HUES64 (cell line): ENCODE data around the gene FBLN2.

Source experiments
- H3K27ac ChIP-seq: 2 replicates; pipeline ENCODE4 v1.7.0; 2013; ENCODE audit warnings: low read depth, low read length, inconsistent platforms
- H3K27me3 ChIP-seq: 2 replicates; pipeline ENCODE4 v1.6.1; 2013; ENCODE audit warnings: mild to moderate bottlenecking, low read length; ENCODE audit not compliant: insufficient read depth
- H3K36me3 ChIP-seq: 2 replicates; pipeline ENCODE4 v1.6.1; 2013; ENCODE audit warnings: mild to moderate bottlenecking, low read length; ENCODE audit not compliant: insufficient read depth
- H3K4me1 ChIP-seq: 2 replicates; pipeline ENCODE4 v1.6.1; 2013; ENCODE audit warnings: mild to moderate bottlenecking, low read length, moderate library complexity; ENCODE audit not compliant: insufficient read depth
- H3K4me3 ChIP-seq: 2 replicates; pipeline ENCODE4 v1.5.1; 2013; ENCODE audit warnings: mild to moderate bottlenecking, low read length, moderate library complexity
- H3K9ac ChIP-seq: 2 replicates; pipeline ENCODE4 v1.6.1; 2013; ENCODE audit warnings: mild to moderate bottlenecking, low read depth, low read length
- H3K9me3 ChIP-seq: 2 replicates; pipeline ENCODE4 v1.6.1; 2013; ENCODE audit warnings: low read depth, low read length; ENCODE audit not compliant: insufficient read depth
- WGBS: fragments of 150-250, 120-280 bp; methylation state at CpG from one replicate; pipeline ENCODE4 v1.1.7; 2013; ENCODE audit warnings: missing lambda C conversion rate; 5-methylcytosine and 5-hydroxymethylcytosine counted together

Gene FBLN2

GRCh38 chr3:13570391-13571194, 21.7 kb downstream of the FBLN2 start:
- no peaks in the 10 kb centered on the region for H3K27me3 ChIP-seq
- no peak overlapping the region for H3K4me3 ChIP-seq
- H3K9ac ChIP-seq = no peak overlapping the region
- peaks cover 17% of the 10 kb centered on the region; the same call in 1 of the 2 replicates for H3K4me1 ChIP-seq
- no peaks in the 10 kb centered on the region for H3K36me3 ChIP-seq
- no peak overlapping the region for H3K27ac ChIP-seq
- WGBS = 94% methylated on average over 46 of the region's 46 CpGs
- H3K9me3 ChIP-seq = no peaks in the 10 kb centered on the region

GRCh38 chr3:13571264-13571663, 22.3 kb downstream of the FBLN2 start:
- Histone ChIP-seq H3K4me1 (peaks cover 23% of the 10 kb centered on the region; the same call in 1 of the 2 replicates), H3K4me3 (no peak overlapping the region), H3K9ac (no peak overlapping the region), H3K27ac (no peak overlapping the region), H3K9me3 (no peaks in the 10 kb centered on the region), H3K27me3 (no peaks in the 10 kb centered on the region), H3K36me3 (no peaks in the 10 kb centered on the region)
- WGBS = 95% methylated on average over 11 of the region's 11 CpGs

GRCh38 chr3:13571831-13572750, 23.2 kb downstream of the FBLN2 start:
- Histone ChIP-seq H3K27ac (no peak overlapping the region), H3K4me3 (no peak overlapping the region), H3K9ac (no peak overlapping the region), H3K9me3 (no peaks in the 10 kb centered on the region), H3K27me3 (no peaks in the 10 kb centered on the region), H3K4me1 (peaks cover 23% of the 10 kb centered on the region; the same call in 1 of the 2 replicates), H3K36me3 (no peaks in the 10 kb centered on the region)
- 92% methylated on average over 18 of the region's 18 CpGs for WGBS

DNA sequence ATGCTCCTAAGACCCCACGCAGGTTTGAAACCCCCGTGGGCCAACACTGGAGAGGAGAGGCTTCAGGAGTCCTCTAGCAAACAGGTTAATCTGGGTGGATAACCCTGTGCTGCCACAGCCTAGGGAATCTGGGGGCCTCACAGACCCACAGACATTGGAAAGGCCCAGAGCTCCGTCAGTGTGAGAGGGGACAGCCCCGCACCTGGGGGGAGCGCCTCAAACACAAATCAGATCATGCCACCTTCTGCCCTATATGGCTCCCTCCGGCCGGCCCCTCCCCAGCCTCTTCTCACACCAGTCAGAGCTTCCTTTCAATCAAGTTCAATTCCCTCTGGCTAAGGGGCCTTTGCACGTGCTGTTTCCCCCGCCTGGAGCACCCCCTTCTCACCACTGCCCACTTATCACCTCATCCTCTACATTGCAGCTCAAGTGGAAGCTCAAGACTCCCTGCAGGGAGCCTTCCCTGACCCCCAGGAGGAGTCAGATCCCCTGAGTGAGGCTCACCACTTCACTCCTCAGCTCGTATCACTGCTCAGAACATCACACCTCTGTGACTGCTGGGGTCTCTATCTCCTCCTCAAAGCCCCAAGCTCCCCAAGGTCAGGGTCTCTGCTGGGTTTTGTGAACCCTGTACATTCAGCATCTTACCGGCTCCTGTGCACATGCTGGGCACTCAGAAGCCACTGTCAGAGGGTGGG, 24.1 kb downstream of the FBLN2 start:
- 82% methylated on average over 11 of the region's 11 CpGs for WGBS
- H3K27me3 ChIP-seq = no peaks in the 10 kb centered on the region
- no peaks in the 10 kb centered on the region for H3K9me3 ChIP-seq
- no peak overlapping the region for H3K4me3 ChIP-seq
- no peaks in the 10 kb centered on the region for H3K36me3 ChIP-seq
- no peak overlapping the region for H3K9ac ChIP-seq
- H3K27ac ChIP-seq = no peak overlapping the region
- peaks cover 23% of the 10 kb centered on the region; the same call in 1 of the 2 replicates for H3K4me1 ChIP-seq

DNA sequence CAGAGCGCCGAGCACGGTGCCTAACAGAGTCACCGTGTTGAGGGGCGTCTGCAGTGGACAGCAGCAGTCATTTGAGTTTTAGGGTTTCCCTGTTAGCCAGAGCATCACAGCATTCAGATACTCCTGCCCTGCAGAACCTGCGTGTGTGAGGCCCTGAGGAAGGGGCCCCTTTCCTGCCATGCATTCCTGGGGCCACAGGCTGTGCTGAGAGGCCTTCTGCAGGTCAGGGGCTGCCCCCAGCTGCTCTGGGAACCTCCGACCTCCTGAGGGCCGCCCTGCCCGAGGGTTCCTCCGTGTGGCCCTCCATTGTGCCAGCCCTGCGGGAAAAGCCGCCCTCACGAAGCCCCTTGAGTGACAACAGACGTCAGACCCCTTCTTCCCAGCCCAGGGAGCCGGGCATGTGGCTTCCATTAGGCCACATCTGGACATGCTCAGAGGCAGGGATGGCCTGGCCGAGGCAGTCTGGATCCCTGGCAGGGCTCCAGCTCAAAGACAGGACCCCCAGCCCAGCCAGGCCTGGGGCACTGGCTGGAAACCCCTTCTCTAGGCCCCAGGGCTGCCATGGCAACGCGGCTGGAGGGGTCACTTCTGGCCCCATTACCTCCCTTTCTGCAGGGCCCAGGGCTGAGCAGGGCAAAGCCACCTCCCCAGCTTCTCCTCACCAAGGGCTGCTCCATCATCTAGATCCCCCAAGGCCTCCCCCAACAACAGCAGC, 25.3 kb downstream of the FBLN2 start:
- 87% methylated on average over 18 of the region's 18 CpGs for WGBS
- Histone ChIP-seq H3K4me1 (peaks cover 23% of the 10 kb centered on the region; the same call in 1 of the 2 replicates), H3K9me3 (no peaks in the 10 kb centered on the region), H3K9ac (no peak overlapping the region), H3K27me3 (no peaks in the 10 kb centered on the region), H3K36me3 (no peaks in the 10 kb centered on the region), H3K27ac (no peak overlapping the region), H3K4me3 (no peak overlapping the region)

- Histone ChIP-seq H3K4me1 (peaks cover 23% of the 10 kb centered on the region; the same call in 1 of the 2 replicates), H3K27ac (no peak overlapping the region), H3K36me3 (no peaks in the 10 kb centered on the region), H3K9ac (no peak overlapping the region), H3K27me3 (no peaks in the 10 kb centered on the region), H3K4me3 (no peak overlapping the region), H3K9me3 (no peaks in the 10 kb centered on the region)
- 55% methylated on average over 18 of the region's 18 CpGs for WGBS
Measured at GRCh38 chr3:13574798-13575451, 26.0 kb downstream of the FBLN2 start.

GRCh38 chr3:13575459-13576061, 26.6 kb downstream of the FBLN2 start:
- H3K36me3 ChIP-seq = no peaks in the 10 kb centered on the region
- no peak overlapping the region for H3K27ac ChIP-seq
- H3K4me3 ChIP-seq = no peak overlapping the region
- 76% methylated on average over 11 of the region's 11 CpGs for WGBS
- H3K27me3 ChIP-seq = no peaks in the 10 kb centered on the region
- H3K4me1 ChIP-seq = peaks cover 23% of the 10 kb centered on the region; the same call in 1 of the 2 replicates
- H3K9ac ChIP-seq = no peak overlapping the region
- H3K9me3 ChIP-seq = no peaks in the 10 kb centered on the region

GRCh38 chr3:13577181-13578121, 28.5 kb downstream of the FBLN2 start:
- Histone ChIP-seq H3K36me3 (no peaks in the 10 kb centered on the region), H3K4me1 (peaks cover 23% of the 10 kb centered on the region; the same call in 1 of the 2 replicates), H3K9me3 (no peaks in the 10 kb centered on the region), H3K9ac (no peak overlapping the region), H3K27me3 (no peaks in the 10 kb centered on the region), H3K4me3 (no peak overlapping the region), H3K27ac (no peak overlapping the region)
- WGBS = 92% methylated on average over 14 of the region's 14 CpGs

DNA sequence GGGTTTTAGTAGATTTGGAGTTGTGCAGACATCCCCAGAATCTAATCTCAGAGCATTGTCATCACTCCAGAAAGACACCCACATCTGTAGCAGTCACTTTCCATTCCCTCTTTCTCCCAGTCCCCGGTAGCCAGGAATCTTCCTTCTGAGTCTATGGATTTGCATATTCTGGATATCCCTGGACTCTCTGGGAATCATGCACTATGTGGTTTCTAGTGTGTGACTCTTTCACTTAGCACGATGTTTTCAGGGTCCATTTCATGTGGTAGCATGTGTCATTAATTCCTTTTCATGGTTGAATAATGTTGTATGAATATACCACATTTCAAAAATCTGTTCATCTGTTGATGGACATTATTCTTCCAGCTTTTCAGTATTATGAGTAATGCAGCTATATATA, 29.3 kb downstream of the FBLN2 start:
- Histone ChIP-seq H3K4me1 (peaks cover 23% of the 10 kb centered on the region; the same call in 1 of the 2 replicates), H3K27ac (no peak overlapping the region), H3K27me3 (no peaks in the 10 kb centered on the region), H3K36me3 (no peaks in the 10 kb centered on the region), H3K4me3 (no peak overlapping the region), H3K9me3 (no peaks in the 10 kb centered on the region), H3K9ac (no peak overlapping the region)
- WGBS = 100% methylated on average over 2 of the region's 2 CpGs
